HG03457 (cell line): Measurements from ENCODE around the gene NHSL2.

Source experiments
- ATAC-seq: cut with Tn5 transposase; IDR thresholded peaks from one replicate; pipeline ENCODE4 v1.9.1; 2021; ENCODE audit warnings: moderate number of reproducible peaks; ENCODE audit not compliant: unreplicated experiment

Gene NHSL2

DNA sequence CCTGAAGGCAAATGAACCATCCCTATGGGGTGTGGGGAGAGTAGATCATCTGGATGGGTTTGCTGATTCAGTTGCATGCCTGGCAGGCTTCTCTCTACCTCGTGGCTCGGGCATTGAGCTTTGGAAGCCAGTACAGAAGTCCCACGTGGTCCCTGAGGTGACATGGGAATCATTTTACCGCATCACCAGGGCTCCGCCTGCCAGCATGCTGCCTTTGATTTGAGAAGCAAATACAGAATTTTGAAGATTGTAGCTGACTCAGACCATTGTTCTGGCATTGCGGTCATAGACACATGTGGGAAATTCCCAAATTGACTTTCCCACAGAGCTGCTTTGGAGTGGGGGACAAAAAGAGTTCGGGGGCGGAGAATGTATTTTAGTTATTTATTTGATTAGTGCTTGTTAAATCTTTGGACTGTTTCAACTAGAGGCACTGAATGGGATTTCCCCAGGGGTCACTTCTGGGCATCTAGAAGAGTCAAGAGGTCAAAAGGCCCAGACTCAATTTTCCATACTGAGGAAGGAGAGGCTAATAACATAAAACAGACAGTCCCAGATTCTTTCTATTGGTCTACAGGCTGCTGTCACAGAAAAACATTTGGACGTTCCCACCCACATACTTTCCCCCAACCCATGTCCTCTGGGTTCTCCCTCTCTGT lies 79.3 kb downstream of the NHSL2 start:
- no peak for ATAC-seq

GRCh38 chrX:71990518-71990917 lies 79.9 kb downstream of the NHSL2 start:
- ATAC-seq: no peak

DNA sequence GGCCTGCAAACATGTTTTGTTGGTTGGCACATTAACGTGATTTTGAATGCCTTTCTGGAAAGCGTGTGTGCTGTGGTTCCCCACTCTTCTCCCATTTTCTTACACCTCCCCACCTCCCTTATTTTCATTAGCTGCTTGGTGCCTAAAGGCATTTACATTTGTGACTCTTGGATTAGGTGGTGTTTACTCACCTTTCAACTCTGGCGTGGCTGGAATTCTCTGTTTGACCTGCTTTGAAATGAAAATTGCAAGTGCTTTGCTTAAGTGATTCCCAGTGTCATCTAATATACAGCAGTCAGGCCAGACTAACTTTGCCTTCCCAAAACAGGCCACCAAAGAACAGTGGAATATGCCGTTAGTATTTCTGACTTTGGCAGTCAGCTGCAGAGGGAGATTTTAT lies 80.5 kb downstream of the NHSL2 start:
- ATAC-seq: no peak

DNA sequence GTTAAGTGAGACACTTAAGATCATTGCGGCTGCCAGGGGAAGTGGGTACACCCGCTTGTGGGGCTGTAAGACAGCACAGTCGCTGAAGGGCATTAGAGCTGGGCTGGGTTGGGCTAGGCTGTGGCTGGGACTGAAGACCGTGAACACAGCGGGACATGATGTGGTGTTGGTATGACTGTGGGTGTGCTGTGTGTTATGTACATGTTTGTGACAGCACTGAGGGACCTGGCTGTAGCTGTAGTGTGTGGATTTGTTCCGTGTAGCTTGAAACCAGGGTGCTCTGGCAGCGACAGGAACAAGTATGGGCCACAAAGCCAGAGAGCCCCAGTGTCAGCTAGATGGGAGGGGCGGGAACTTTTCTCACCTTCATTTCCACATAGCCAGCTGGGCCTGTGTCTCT lies 82.1 kb downstream of the NHSL2 start:
- no peak for ATAC-seq

- no peak for ATAC-seq
Measured at GRCh38 chrX:71993371-71993770, 82.7 kb downstream of the NHSL2 start.

DNA sequence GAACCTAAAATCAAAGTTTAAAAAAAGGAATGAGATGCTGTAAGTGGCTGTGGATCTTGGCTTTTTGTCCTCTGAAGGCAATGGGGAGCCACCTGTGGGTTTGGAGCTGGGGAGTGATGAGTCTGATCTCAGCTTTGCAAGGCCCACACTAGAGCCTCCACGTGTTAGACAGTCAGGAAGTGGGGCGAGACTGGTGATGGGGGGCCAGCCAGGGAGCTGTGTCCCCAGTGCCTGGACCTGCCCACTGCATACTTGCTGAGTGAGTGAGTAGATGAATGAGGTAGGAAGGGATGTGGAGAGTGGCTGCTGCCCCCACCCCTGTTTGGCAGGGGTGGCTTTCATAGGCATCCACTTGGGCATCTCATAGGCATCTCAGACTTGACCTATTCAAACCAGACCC lies 84.0 kb downstream of the NHSL2 start:
- ATAC-seq: no peak

- ATAC-seq: no peak
Measured at GRCh38 chrX:71995122-71995521, 84.5 kb downstream of the NHSL2 start.

DNA sequence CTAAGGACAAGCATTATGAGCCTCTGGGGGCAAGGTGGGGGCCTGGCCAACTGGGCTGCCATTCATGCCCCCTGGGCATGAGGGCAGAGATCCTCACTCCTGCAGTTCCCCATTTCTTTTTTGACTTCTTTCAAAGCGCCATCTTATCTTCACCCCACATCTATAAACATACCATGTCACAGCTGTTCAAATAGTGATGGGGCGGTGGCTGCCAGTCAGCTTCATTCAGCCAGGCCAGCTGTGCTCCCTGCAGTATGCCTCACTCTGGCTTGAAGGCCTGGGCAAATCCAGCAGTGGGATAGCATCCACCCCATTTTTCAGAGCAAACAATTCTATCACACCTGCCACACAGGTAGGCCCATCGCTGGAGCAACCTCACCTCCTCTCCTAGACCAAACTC lies 85.5 kb downstream of the NHSL2 start:
- no peak for ATAC-seq

DNA sequence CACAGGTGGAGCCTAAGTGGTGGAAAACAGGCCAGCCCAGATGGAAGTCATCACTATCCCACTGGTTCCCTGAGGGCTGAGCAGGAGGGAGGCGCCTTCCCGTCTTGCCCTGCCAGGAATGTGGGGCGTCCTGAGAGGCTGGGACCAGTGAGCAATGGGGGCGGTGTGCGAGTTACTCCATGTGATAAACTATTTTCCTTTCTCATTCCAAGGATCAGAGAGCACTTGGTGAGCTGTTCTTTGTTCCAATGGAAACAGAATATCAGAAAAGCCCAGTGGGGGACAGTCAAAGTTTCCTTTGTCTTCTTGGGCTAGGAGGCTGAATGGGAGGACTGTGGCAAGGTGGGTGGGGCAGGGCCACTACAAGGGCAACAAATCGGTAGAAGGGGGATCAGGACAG lies 86.2 kb downstream of the NHSL2 start:
- ATAC-seq: no peak

- no peak for ATAC-seq
Measured at GRCh38 chrX:71997320-71997719, 86.7 kb downstream of the NHSL2 start.

GRCh38 chrX:71998836-71999509 lies 88.3 kb downstream of the NHSL2 start:
- ATAC-seq: no peak

DNA sequence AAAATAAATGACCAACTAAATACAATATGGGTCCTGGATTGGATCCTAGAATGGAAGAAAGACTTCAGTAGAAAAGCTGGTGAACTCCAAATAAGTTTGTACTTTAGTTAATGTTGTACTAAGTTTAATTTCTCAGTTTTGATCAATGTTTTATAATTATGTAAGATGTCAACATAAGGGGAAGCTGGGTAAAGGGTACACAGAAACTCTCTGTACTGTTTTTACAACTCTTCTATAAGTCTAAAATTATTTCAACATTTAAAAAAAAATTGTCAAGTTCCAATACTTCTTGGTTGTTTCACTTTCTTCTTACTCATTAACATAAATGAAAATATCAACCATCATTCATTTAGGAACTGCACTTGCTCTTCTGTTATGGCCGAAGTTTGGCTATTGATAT lies 88.9 kb downstream of the NHSL2 start:
- ATAC-seq: no peak

DNA sequence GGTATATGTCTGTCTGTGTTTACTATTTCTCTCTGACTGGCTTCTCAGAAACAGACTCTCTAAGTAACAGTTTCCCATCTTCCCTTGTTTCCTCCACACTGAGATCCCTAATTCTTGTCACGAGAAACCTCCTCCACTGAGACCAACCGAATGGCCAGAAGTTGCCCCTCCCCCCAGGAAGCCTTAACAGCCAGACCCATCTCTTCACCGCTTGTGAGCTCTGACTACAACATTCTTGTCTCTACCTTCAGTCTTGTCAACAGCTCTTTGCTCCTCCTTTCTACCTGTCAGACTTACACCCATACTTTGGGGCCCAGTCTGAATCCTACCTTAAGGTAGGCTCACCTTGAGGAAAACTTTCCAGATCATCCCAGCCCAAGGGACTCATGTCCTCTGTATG lies 90.8 kb downstream of the NHSL2 start:
- ATAC-seq: no peak

GRCh38 chrX:72001906-72002305 lies 91.3 kb downstream of the NHSL2 start:
- ATAC-seq: no peak

DNA sequence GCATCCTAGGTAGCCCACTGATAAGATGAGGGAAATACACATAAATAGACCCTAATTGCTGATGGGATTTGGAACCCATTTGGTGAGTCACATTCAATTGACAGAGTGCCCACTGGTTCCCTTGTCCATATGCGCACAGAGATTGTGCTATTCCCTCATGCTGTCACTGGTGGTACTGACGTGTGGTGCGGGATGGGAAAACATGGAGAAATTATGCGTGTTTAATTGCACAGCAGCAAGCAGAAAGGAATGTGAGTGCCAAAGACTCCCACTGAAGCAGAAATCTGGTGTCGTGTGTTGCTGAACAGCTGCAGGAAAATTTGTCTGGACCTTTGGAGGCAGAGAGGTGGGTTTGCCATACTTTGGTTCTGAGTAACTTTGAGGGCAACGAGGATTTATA lies 92.2 kb downstream of the NHSL2 start:
- ATAC-seq: no peak

GRCh38 chrX:72003811-72004750 lies 93.4 kb downstream of the NHSL2 start:
- ATAC-seq: no peak

DNA sequence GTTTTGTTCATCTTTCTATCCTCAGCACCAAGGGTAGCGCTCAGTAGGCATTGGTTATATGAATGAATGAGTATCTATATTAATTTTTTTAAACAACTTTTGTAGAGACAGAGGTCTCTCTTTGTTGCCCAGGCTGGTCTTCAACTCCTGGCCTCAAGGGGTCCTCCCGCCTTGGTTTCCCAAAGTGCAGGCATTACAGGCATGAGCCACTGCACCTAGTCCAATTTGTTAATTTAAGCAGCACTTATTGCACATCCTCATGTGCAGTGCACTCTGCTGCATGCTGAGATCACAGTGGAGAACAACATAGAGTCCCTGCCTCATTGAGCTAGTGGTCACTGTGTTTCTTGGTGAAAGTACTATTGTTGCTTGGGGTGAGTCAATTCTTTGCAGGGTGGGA lies 94.4 kb downstream of the NHSL2 start:
- ATAC-seq: no peak

GRCh38 chrX:72006461-72006860 lies 95.8 kb downstream of the NHSL2 start:
- ATAC-seq: no peak

DNA sequence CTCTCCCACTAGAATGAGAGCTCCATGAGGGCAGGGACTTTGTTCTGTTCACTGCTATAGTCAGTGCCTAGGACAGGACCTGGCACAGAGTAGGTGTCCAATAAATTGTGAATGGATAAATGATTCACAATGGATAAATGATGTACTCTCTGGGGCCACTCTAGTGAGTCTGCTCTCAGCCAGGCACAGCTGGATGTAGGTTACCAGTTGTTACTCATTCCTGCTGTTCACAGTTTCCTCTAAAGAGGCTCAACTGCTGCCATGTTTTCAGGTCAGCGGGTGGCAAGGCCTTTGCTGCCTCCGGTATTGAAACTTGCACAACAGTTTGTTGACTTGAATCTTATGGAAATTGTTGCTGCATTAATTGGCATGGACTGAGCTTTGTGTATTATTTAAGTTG lies 99.1 kb downstream of the NHSL2 start:
- ATAC-seq: no peak

GRCh38 chrX:72011734-72012133 lies 101.1 kb downstream of the NHSL2 start:
- ATAC-seq: no peak

DNA sequence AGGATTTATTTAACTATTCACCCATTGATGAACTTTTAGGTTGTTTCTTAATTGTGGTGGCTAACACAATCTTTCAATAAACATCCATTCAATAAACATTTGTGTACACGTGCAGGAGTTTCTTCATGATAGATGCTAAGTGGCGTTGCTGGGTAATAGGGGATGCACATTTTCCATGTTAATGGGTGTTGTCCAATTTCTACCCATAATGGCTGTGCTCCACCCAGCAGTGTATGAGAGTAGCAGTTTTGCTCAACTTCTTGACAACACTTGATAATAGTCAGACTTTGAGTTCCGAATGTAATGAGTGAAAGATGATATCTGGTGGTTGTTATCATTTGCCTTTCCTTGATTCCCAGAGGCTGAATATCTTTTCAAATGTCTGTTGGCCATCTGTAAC lies 104.7 kb downstream of the NHSL2 start:
- no peak for ATAC-seq
